IMR-90 (cell line): ENCODE data around the gene ZNF423.

Experiments
- BHLHE40 ChIP-seq: fragments of 150-350 bp; IDR thresholded peaks from 2 replicates; pipeline ENCODE4 v1.6.1; 2016; ENCODE audit warnings: mild to moderate bottlenecking, low read depth, low read length
- CEBPB ChIP-seq: IDR thresholded peaks from 2 replicates; pipeline ENCODE4 v1.6.1; 2012; ENCODE audit warnings: low read depth, low read length, improper control_type of control experiment
- CHD1 ChIP-seq: IDR thresholded peaks from 2 replicates; pipeline ENCODE4 v1.6.1; 2012; ENCODE audit warnings: low read depth, low read length, improper control_type of control experiment
- CTCF ChIP-seq: conservative IDR thresholded peaks from 2 replicates; pipeline ENCODE4 v1.5.1; 2012; ENCODE audit warnings: mild to moderate bottlenecking, low read depth, low read length, improper control_type of control experiment
- ELK1 ChIP-seq: fragments of 150-350 bp; IDR thresholded peaks from 2 replicates; pipeline ENCODE4 v1.6.1; 2016; ENCODE audit warnings: low read depth, mild to moderate bottlenecking, low read length, moderate library complexity, borderline replicate concordance
- FOS ChIP-seq: fragments of 150-350 bp; IDR thresholded peaks from 2 replicates; pipeline ENCODE4 v1.6.1; 2016; ENCODE audit warnings: low read depth, low read length
- MAFK ChIP-seq: IDR thresholded peaks from 2 replicates; pipeline ENCODE4 v1.6.1; 2012; ENCODE audit warnings: low read depth, low read length, improper control_type of control experiment
- MAZ ChIP-seq: IDR thresholded peaks from 2 replicates; pipeline ENCODE4 v1.6.1; 2012; ENCODE audit warnings: low read depth, mild to moderate bottlenecking, low read length, improper control_type of control experiment, moderate library complexity, borderline replicate concordance
- MXI1 ChIP-seq: IDR thresholded peaks from 2 replicates; pipeline ENCODE4 v1.6.1; 2012; ENCODE audit warnings: low read depth, mild to moderate bottlenecking, low read length, moderate library complexity, borderline replicate concordance
- POLR2A ChIP-seq: IDR thresholded peaks from 2 replicates; pipeline ENCODE4 v1.6.1; 2012; ENCODE audit warnings: mild to moderate bottlenecking, low read depth, low read length
- RAD21 ChIP-seq: IDR thresholded peaks from 2 replicates; pipeline ENCODE4 v1.6.1; 2012; ENCODE audit warnings: low read length, improper control_type of control experiment
- RFX5 ChIP-seq: IDR thresholded peaks from 2 replicates; pipeline ENCODE4 v1.8.0; 2012; ENCODE audit warnings: low read depth, mild to moderate bottlenecking, low read length, moderate library complexity
- SMC3 ChIP-seq: fragments of 150-350 bp; IDR thresholded peaks from 2 replicates; pipeline ENCODE4 v1.6.1; 2016; ENCODE audit warnings: low read depth, mild to moderate bottlenecking, antibody characterized with exemption, low read length, moderate library complexity
- USF2 ChIP-seq: fragments of 150-350 bp; IDR thresholded peaks from 2 replicates; pipeline ENCODE4 v1.6.1; 2017; ENCODE audit warnings: mild to moderate bottlenecking, antibody characterized with exemption, low read length, low read depth

GRCh38 chr16:49556606-49557446 is 299.1 kb downstream of the ZNF423 start:
- TF ChIP-seq RAD21: peak; percentile 41
- TF ChIP-seq CTCF: peak; percentile 34
- no peak for TF ChIP-seq POLR2A
- TF ChIP-seq MAFK: no peak
- no peak for TF ChIP-seq CEBPB
- no peak for TF ChIP-seq MAZ
- TF ChIP-seq SMC3: peak; percentile 37; the same call in 1 of the 2 replicates
- no peak for TF ChIP-seq MXI1
- TF ChIP-seq BHLHE40: no peak
- no peak for TF ChIP-seq RFX5
- TF ChIP-seq ELK1: no peak
- no peak for TF ChIP-seq USF2
- no peak for TF ChIP-seq FOS
- TF ChIP-seq CHD1: no peak
